Measurements from ENCODE around the gene HERC2.

- no peak for TF ChIP-seq CTCF (IDR thresholded peaks at IDR 0.05)
- no peak for TF ChIP-seq EP300 (IDR thresholded peaks at IDR 0.05)
- TF ChIP-seq POLR2A (IDR thresholded peaks at IDR 0.05) = no peak
Measured at GRCh38 chr15:28106294-28107110, 215.5 kb downstream of the HERC2 start.

Data from ovary (tissue), 3 donors.